ENCODE data around the gene SCYGR3. TPM values are rescaled to one million over a fixed set of nuclear protein-coding genes. Genes with fewer than 3 reads are reported as not detected.
"Not testable (repeated sequence)": the region's sequence is repeated elsewhere in the genome, so short reads cannot be mapped to it uniquely, and the experiment has no call there.

SCYGR3 gene
- total and polyA plus RNA-seq, 8 donors = not detected

DNA sequence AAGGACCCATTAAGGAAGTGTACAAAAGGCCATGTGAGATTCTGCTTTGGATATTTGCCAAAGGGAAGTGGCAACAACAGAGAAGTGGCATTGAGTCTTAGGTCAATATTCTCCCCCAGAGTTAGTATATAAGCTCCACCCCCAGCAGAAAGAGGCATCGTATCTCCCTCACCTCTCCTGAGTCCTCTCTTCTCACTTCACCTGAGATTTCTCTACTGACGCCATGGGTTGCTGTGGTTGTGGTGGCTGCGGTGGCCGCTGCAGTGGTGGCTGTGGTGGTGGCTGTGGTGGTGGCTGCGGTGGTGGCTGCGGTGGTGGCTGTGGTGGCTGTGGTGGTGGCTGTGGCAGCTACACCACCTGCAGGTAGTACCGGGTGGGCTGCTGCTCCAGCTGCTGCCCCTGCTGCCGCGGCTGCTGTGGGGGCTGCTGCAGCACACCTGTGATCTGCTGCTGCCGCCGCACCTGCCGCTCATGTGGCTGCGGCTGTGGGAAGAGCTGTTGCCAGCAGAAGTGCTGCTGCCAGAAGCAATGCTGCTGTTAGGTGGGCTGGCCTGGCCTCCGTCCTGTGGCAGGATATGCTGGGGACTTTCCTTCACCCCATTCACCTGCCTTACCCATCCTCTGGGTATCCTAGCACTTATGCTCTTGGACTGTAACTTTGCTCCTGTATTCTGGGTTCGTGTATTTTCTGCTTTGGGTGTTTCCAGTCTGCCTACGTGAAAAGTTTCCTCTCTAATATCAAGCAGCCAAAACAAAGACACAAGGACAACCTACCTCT lies 5.9 kb downstream of the SCYGR3 start:
- DNase-seq = peak in 1 of 2 donors; percentile 53
- no peaks in the 10 kb centered on the region for H3K9me3 ChIP-seq
- H3K27ac ChIP-seq = no peak overlapping the region
- TF ChIP-seq POLR2AphosphoS5 (IDR thresholded peaks at IDR 0.05) = no peak
- no peak for TF ChIP-seq EP300 (IDR thresholded peaks at IDR 0.05)
- no peak for TF ChIP-seq POLR2A (IDR thresholded peaks at IDR 0.05)
- TF ChIP-seq, protein P1, sequence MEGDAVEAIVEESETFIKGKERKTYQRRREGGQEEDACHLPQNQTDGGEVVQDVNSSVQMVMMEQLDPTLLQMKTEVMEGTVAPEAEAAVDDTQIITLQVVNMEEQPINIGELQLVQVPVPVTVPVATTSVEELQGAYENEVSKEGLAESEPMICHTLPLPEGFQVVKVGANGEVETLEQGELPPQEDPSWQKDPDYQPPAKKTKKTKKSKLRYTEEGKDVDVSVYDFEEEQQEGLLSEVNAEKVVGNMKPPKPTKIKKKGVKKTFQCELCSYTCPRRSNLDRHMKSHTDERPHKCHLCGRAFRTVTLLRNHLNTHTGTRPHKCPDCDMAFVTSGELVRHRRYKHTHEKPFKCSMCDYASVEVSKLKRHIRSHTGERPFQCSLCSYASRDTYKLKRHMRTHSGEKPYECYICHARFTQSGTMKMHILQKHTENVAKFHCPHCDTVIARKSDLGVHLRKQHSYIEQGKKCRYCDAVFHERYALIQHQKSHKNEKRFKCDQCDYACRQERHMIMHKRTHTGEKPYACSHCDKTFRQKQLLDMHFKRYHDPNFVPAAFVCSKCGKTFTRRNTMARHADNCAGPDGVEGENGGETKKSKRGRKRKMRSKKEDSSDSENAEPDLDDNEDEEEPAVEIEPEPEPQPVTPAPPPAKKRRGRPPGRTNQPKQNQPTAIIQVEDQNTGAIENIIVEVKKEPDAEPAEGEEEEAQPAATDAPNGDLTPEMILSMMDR (IDR thresholded peaks at IDR 0.05) = no peak
- no peak overlapping the region for H3K4me3 ChIP-seq
- H3K4me1 ChIP-seq = no peaks in the 10 kb centered on the region
- H3K36me3 ChIP-seq = no peaks in the 10 kb centered on the region
- 63 to 77% (median 69%) methylated on average over 13 to 16 of the region's 16 CpGs for WGBS, 5 donors
- intact Hi-C loops (cut with DNase I; ENCODE audit: low total_unique reads) = no loop called here
- peaks cover 0 to 5% (median 0%) of the 10 kb centered on the region in 3 donors for H3K27me3 ChIP-seq

DNA sequence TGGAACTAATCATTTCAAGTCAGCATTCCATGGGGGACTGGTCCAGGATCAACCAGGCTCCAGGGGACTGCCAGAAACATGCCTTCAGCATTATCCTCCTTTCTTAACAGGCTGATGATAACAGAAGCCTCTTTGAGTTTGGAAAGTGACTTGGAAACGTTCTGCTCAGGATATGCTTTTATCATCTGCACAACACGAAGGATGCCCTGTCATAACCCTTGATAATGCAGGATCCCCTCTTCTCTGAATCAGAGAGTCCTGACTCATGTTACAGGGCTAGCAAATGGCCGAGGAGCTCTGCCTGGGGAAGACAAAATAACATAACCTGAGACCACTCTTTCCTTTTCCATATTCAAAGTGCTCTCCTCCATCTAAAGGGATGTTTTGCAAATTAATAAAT lies 6.7 kb downstream of the SCYGR3 start:
- 48 to 64% (median 63%) methylated on average over 3 of the region's 3 CpGs for WGBS, 5 donors
- no peak for DNase-seq
- Histone ChIP-seq H3K4me3 (no peak overlapping the region), H3K36me3 (no peaks in the 10 kb centered on the region), H3K4me1 (no peaks in the 10 kb centered on the region), H3K9me3 (no peaks in the 10 kb centered on the region), H3K27me3 (peaks cover 0 to 5% (median 0%) of the 10 kb centered on the region in 3 donors), H3K27ac (no peak overlapping the region)
- intact Hi-C loops (cut with DNase I; ENCODE audit: low total_unique reads) = no loop called here
- TF ChIP-seq POLR2A (IDR thresholded peaks at IDR 0.05) (no peak), POLR2AphosphoS5 (IDR thresholded peaks at IDR 0.05) (no peak), EP300 (IDR thresholded peaks at IDR 0.05) (no peak)
- TF ChIP-seq, protein P1 (IDR thresholded peaks at IDR 0.05) = no peak

DNA sequence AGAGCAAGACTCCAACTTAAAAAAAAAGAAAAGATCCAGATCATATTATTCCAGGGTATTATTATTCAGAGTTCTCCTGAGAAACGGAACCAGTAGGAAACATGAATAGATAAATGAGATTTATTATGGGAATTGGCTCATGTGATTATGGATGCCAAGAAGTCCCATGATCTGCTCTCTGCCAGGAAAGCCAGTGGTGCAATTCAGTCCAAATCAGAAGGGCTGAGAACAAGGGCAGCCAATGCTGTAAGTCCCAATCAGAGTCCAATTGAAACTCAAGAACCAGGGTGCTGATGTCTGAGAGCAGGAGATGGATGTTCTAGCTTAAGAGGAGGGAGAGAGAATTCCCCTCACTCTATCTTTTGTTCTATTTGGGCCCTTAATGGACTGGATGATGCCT lies 8.2 kb downstream of the SCYGR3 start:
- Histone ChIP-seq H3K4me1 (no peaks in the 10 kb centered on the region), H3K36me3 (no peaks in the 10 kb centered on the region), H3K27me3 (peaks cover 0 to 5% (median 0%) of the 10 kb centered on the region in 3 donors), H3K9me3 (no peaks in the 10 kb centered on the region), H3K4me3 (no peak overlapping the region), H3K27ac (no peak overlapping the region)
- intact Hi-C loops (cut with DNase I; ENCODE audit: low total_unique reads) = no loop called here
- DNase-seq = no peak
- no peak for TF ChIP-seq EP300 (IDR thresholded peaks at IDR 0.05)
- TF ChIP-seq POLR2A (IDR thresholded peaks at IDR 0.05) = no peak
- TF ChIP-seq POLR2AphosphoS5 (IDR thresholded peaks at IDR 0.05) = no peak
- TF ChIP-seq, protein P1 (IDR thresholded peaks at IDR 0.05) = no peak
- WGBS, 5 donors = 79 to 96% (median 89%) methylated on average over 1 of the region's 1 CpG

DNA sequence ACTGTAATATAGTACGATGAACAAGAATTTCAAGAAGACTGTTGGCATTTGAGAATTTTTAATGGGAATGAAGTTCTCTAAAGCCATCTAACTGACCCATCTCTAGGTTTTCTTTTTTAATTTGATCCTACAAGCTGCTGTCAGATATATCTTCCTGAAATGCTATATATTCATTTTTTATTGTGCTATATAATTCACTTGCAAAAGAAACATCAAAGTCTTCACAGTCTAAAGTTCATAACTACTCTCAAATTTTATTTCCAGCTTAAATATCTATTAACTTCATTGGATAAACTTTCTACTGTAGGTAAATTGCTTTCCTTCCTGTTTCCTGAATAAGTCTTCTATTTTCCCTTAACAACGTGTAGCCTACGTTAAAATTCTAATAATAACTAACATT lies 12.3 kb downstream of the SCYGR3 start:
- WGBS, 5 donors = 72 to 89% (median 85%) methylated on average over 3 of the region's 3 CpGs
- TF ChIP-seq POLR2AphosphoS5 (IDR thresholded peaks at IDR 0.05) = no peak
- Histone ChIP-seq H3K27ac (no peak overlapping the region), H3K9me3 (no peaks in the 10 kb centered on the region), H3K27me3 (peaks cover 0 to 9% (median 0%) of the 10 kb centered on the region in 3 donors), H3K36me3 (no peaks in the 10 kb centered on the region), H3K4me3 (no peak overlapping the region), H3K4me1 (no peaks in the 10 kb centered on the region)
- intact Hi-C loops (cut with DNase I; ENCODE audit: low total_unique reads) = no loop called here
- no peak for DNase-seq

DNA sequence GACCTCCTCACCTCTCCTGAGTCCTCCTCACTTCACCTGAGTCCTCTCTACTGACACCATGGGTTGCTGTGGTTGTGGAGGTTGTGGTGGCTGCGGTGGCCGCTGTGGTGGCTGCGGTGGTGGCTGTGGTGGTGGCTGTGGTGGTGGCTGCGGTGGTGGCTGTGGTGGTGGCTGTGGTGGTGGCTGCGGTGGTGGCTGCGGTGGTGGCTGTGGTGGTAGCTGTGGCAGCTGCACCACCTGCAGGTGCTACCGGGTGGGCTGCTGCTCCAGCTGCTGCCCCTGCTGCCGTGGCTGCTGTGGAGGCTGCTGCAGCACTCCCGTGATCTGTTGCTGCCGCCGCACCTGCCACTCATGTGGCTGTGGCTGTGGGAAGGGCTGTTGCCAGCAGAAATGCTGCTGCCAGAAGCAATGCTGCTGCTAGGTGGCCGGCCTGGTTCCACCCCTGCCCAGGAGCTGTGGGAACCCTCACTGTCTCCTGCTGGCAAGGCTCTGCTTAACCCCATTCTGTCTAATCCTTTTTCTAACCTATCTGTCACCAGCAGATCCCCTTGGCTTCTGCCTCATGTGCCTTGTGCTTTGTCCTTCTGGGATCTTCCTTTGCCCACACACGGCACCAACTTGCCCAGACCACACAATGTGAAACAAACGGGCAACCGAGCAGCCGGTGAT lies 15.7 kb downstream of the SCYGR3 start, which contains the start of gene SCYGR2:
Gene SCYGR2, plus strand, starts transcription at position 59 of the 669 bp plus-strand sequence. Its CDS starts 0 bp downstream, at position 59.
- H3K4me1 ChIP-seq; H3K4me3 ChIP-seq; H3K27me3 ChIP-seq; H3K36me3 ChIP-seq; H3K27ac ChIP-seq; intact Hi-C loops (cut with DNase I; ENCODE audit: low total_unique reads); H3K9me3 ChIP-seq; DNase-seq: not testable (repeated sequence)
- 70 to 79% (median 74%) methylated on average over 9 to 16 of the region's 16 CpGs for WGBS, 5 donors

All from stomach (tissue), 9 donors.